ENCODE results near the gene SNN. TPM values are rescaled to one million over a fixed set of nuclear protein-coding genes. Genes with fewer than 3 reads are reported as not detected.

The SNN gene
- total and polyA plus RNA-seq, 4 donors, result 58.1 to 223 (median 140) TPM

GRCh38 chr16:11665071-11665491 lies 3.2 kb upstream of the SNN start:
- no peaks in the 10 kb centered on the region for H3K9me3 ChIP-seq (ENCODE audit: control insufficient read depth, insufficient read depth, low read length)
- DNase-seq (ENCODE audit: low read depth in 4 of 6, low spot score in 6 of 6), result no peak
- H3K4me3 ChIP-seq (ENCODE audit: low read depth, low read length), result no peak overlapping the region
- H3K36me3 ChIP-seq (ENCODE audit: control insufficient read depth, insufficient read depth, low read length), result peaks cover 1% of the 10 kb centered on the region
- peaks cover 17% of the 10 kb centered on the region for H3K4me1 ChIP-seq (ENCODE audit: control insufficient read depth, insufficient read depth, low read length)
- H3K27ac ChIP-seq (ENCODE audit: low read depth, low read length), result no peak overlapping the region
- WGBS (ENCODE audit: insufficient coverage), result 54% methylated on average over 7 of the region's 11 CpGs
- no peaks in the 10 kb centered on the region for H3K27me3 ChIP-seq (ENCODE audit: control insufficient read depth, insufficient read depth, low read length)

DNA sequence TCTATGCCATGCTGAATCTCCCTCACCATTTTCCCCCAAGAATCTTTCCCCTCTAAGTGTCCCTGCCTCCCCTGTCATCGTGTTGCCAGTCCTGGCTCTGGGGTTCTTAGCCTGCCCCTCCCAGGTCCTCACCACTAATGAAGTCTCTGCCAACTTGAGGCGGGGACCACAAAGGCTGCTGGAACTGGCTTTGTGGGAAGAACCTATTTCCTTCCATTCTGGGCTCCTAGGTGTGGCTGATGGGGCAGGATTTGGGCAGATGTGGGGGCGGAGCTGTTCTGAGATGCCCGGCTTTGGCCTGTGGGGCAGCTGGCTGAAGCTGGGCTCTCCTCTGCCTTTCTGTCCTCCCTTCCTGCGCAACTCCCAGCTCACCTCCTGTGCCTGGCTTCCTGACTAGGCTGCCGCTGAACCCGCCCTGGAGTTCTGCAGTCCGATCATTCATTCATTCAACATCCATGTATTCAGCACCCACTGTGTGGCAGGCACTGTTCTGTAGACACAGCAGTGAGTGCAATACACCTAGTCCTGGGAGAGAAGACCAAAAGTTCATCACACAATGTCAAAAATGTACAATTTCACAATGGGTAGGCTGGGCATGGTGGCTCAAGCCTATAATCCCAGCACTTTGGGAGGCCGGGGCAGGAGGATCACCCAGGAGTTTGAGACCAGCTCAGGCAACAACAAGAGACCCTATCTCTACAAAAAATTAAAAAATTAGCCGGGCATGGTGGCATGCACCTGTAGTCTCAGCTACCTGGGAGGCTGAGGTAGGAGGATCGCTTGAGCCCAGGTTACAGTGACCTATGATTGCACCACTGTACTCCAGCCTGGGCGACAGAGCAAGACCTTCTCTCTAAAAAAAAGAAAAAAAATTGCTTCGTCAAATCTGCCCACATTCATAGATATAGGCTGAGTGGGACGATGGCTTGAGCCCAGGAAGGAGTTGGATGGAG lies 1.9 kb upstream of the SNN start:
- 81% methylated on average over 9 of the region's 14 CpGs for WGBS (ENCODE audit: insufficient coverage)
- no peak overlapping the region for H3K4me3 ChIP-seq (ENCODE audit: low read depth, low read length)
- DNase-seq (ENCODE audit: low read depth in 4 of 6, low spot score in 6 of 6), result no peak
- no peak overlapping the region for H3K27ac ChIP-seq (ENCODE audit: low read depth, low read length)
- H3K9me3 ChIP-seq (ENCODE audit: control insufficient read depth, insufficient read depth, low read length), result no peaks in the 10 kb centered on the region
- peaks cover 30% of the 10 kb centered on the region for H3K4me1 ChIP-seq (ENCODE audit: control insufficient read depth, insufficient read depth, low read length)
- H3K36me3 ChIP-seq (ENCODE audit: control insufficient read depth, insufficient read depth, low read length), result peaks cover 13% of the 10 kb centered on the region
- no peaks in the 10 kb centered on the region for H3K27me3 ChIP-seq (ENCODE audit: control insufficient read depth, insufficient read depth, low read length)

DNA sequence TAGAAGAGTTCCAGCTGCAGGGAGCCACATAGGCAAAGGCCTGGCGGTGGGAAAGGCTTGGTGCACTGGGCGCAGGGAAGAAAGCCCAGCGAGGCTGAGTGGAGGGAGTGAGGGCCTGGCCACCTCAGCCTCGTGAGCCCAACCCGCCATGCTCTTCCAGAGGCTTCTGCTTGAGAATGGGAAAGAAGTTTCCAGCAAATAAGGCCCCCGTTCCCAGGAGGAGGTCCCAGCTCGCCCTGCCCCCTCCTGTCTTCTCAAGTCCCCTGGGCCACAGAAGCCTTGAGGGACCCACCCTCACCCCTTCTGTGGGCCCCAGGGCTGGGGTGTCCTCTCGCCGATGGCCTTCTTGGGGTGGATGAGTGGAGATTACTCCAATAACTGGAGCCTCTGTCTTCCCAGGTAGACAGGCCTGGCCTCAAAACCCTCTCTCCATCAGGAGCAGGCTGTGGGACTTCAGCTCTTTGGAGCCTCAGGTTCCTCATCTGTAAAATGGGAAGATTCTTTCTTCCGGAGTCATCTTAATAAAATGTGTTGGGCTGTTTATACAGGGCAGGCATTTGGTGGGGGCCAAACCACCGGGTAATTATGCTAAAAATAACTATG lies 933 bp upstream of the SNN start:
- WGBS (ENCODE audit: insufficient coverage), result 83% methylated on average over 7 of the region's 11 CpGs
- no peak for DNase-seq (ENCODE audit: low read depth in 4 of 6, low spot score in 6 of 6)
- Histone ChIP-seq H3K27me3 (ENCODE audit: control insufficient read depth, insufficient read depth, low read length) (no peaks in the 10 kb centered on the region), H3K4me3 (ENCODE audit: low read depth, low read length) (peak overlapping the region; percentile 51), H3K9me3 (ENCODE audit: control insufficient read depth, insufficient read depth, low read length) (no peaks in the 10 kb centered on the region), H3K36me3 (ENCODE audit: control insufficient read depth, insufficient read depth, low read length) (peaks cover 22% of the 10 kb centered on the region), H3K27ac (ENCODE audit: low read depth, low read length) (no peak overlapping the region), H3K4me1 (ENCODE audit: control insufficient read depth, insufficient read depth, low read length) (peaks cover 39% of the 10 kb centered on the region)

DNA sequence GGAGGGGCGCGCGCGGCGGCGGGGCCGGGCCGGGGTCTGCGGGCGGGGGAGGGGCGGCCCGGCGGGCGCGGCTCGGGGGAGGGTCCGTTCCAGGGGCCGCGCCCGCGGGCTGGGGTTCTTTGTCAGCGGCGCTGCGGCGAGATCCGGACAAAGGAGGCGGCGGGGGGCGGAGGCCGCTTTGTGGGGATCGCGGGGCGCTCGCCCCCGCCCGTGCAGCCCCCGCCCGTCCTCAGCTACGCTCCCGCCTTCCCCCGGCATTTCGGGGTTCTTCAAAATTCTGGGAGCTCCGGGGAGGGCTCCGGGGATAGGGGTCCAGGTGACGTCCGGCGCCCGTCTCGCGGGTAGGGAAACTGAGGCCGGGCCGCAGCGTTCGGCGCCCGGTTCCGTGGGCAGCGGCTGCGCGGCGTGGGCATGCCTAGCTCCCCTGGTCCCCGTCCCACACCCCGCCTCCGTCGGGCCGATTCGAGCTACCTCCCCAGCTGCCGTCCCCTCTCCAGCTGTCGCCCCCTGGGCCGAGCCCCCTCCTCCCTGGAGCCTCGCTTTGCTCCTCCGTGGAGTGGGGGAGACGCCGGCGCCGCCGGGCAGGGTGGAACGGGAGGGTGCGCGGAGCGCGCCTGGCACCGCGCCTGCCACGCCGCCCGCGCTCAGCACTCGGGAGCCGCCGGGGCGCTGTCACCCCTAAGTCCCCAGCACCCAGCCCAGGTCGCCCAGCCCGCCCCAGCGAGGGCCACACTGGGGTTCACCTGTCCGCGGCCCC lies 546 bp downstream of the SNN start:
- peak in 2 of 6 donors; percentile 53 to 67 for DNase-seq (ENCODE audit: low read depth in 4 of 6, low spot score in 6 of 6)
- under 1% methylated on average over 97 of the region's 97 CpGs for WGBS (ENCODE audit: insufficient coverage)
- peak overlapping the region; percentile 58 for H3K4me3 ChIP-seq (ENCODE audit: low read depth, low read length)
- no peaks in the 10 kb centered on the region for H3K27me3 ChIP-seq (ENCODE audit: control insufficient read depth, insufficient read depth, low read length)
- H3K36me3 ChIP-seq (ENCODE audit: control insufficient read depth, insufficient read depth, low read length), result peaks cover 37% of the 10 kb centered on the region
- H3K9me3 ChIP-seq (ENCODE audit: control insufficient read depth, insufficient read depth, low read length), result no peaks in the 10 kb centered on the region
- H3K27ac ChIP-seq (ENCODE audit: low read depth, low read length), result peak overlapping the region; percentile 52
- H3K4me1 ChIP-seq (ENCODE audit: control insufficient read depth, insufficient read depth, low read length), result peaks cover 54% of the 10 kb centered on the region

GRCh38 chr16:11669380-11670146 lies 1.3 kb downstream of the SNN start:
- Histone ChIP-seq H3K9me3 (ENCODE audit: control insufficient read depth, insufficient read depth, low read length) (no peaks in the 10 kb centered on the region), H3K4me1 (ENCODE audit: control insufficient read depth, insufficient read depth, low read length) (peaks cover 62% of the 10 kb centered on the region), H3K27me3 (ENCODE audit: control insufficient read depth, insufficient read depth, low read length) (no peaks in the 10 kb centered on the region), H3K27ac (ENCODE audit: low read depth, low read length) (peak overlapping the region; percentile 52), H3K36me3 (ENCODE audit: control insufficient read depth, insufficient read depth, low read length) (peaks cover 45% of the 10 kb centered on the region), H3K4me3 (ENCODE audit: low read depth, low read length) (peak overlapping the region; percentile 58)
- peak in 1 of 6 donors; percentile 42 for DNase-seq (ENCODE audit: low read depth in 4 of 6, low spot score in 6 of 6)
- 18% methylated on average over 20 of the region's 22 CpGs for WGBS (ENCODE audit: insufficient coverage)

DNA sequence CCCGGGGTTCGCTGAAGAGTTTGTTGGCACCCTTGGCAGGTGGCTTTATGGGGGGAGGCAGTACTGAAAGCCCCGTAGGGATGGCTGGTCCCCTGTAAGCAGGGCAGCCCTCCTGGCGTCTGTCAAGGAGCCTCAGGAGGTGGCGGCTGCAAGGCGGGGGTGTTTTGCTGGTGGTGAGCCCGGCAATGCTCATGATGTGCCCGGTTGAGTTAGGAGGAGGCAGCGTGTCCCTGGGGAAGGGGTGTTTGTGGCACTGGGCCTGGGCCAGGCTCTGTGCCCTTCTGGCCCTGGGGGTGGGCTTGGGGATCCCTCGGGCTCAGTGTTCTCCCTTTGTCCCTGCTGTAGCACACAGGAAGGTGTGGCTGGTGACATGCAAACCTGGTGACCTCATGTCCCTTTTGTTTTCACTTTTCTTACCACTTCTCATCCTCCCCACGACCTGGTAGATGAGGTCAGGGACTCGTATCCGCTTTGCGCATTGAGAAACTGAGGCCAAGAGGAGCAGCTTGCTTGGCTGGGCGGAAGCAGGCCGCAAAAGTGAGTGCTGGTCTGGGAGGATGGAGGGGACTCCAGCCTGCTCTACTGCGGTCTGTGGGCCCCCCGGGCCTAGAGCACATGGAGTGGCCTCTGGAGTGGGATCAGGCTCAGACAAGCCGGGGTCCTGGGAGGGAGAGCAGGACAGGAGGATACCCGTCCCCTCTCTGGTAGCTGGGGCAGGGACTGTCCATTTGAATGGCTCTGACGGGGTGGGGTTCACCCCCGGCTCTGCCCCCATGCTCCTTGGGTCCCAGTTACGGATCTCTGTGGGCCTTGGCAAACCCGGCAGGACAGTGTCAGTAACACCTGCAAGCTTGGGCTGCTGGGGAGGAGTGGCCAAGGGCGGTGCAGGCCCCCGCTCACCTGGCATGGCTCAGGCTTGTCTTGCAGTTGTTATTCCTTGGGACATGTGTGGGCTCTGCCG lies 2.2 kb downstream of the SNN start:
- H3K4me3 ChIP-seq (ENCODE audit: low read depth, low read length), result peak overlapping the region; percentile 58
- no peaks in the 10 kb centered on the region for H3K9me3 ChIP-seq (ENCODE audit: control insufficient read depth, insufficient read depth, low read length)
- WGBS (ENCODE audit: insufficient coverage), result 49% methylated on average over 22 of the region's 27 CpGs
- H3K4me1 ChIP-seq (ENCODE audit: control insufficient read depth, insufficient read depth, low read length), result peaks cover 71% of the 10 kb centered on the region
- peaks cover 49% of the 10 kb centered on the region for H3K36me3 ChIP-seq (ENCODE audit: control insufficient read depth, insufficient read depth, low read length)
- peak overlapping the region; percentile 52 for H3K27ac ChIP-seq (ENCODE audit: low read depth, low read length)
- no peaks in the 10 kb centered on the region for H3K27me3 ChIP-seq (ENCODE audit: control insufficient read depth, insufficient read depth, low read length)
- DNase-seq (ENCODE audit: low read depth in 4 of 6, low spot score in 6 of 6), result no peak

GRCh38 chr16:11671271-11671670 lies 3.0 kb downstream of the SNN start:
- 100% methylated on average over 2 of the region's 2 CpGs for whole genome bisulfite sequencing (ENCODE audit: insufficient coverage)
- no peak overlapping the region for H3K27ac ChIP-seq (ENCODE audit: low read depth, low read length)
- H3K27me3 ChIP-seq (ENCODE audit: control insufficient read depth, insufficient read depth, low read length), result no peaks in the 10 kb centered on the region
- no peaks in the 10 kb centered on the region for H3K9me3 ChIP-seq (ENCODE audit: control insufficient read depth, insufficient read depth, low read length)
- peaks cover 57% of the 10 kb centered on the region for H3K36me3 ChIP-seq (ENCODE audit: control insufficient read depth, insufficient read depth, low read length)
- H3K4me3 ChIP-seq (ENCODE audit: low read depth, low read length), result no peak overlapping the region
- DNase-seq (ENCODE audit: low read depth in 4 of 6, low spot score in 6 of 6), result no peak
- H3K4me1 ChIP-seq (ENCODE audit: control insufficient read depth, insufficient read depth, low read length), result peaks cover 78% of the 10 kb centered on the region

DNA sequence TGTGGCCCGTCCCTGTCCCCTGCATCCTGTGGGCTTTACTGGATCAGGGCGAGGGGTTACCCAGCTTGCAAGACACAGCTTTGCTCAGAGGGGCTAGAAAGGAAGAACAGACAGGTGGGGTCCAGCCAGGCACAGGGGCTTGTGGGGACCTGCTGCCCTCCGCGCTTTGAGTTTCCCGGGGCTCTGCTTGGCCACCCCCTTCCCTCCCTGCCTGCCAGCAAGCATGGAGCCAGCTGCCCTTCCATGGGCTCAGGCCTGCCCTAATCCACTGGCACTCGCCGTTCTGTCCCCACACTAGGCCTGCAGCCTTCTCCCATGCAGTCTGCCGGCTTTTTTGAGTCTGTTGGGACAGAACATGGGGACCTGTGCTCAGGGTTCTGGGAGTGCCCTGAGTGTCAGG lies 3.4 kb downstream of the SNN start:
- no peaks in the 10 kb centered on the region for H3K27me3 ChIP-seq (ENCODE audit: control insufficient read depth, insufficient read depth, low read length)
- H3K4me1 ChIP-seq (ENCODE audit: control insufficient read depth, insufficient read depth, low read length), result peaks cover 78% of the 10 kb centered on the region
- no peak for DNase-seq (ENCODE audit: low read depth in 4 of 6, low spot score in 6 of 6)
- WGBS (ENCODE audit: insufficient coverage), result 65% methylated on average over 6 of the region's 8 CpGs
- no peak overlapping the region for H3K27ac ChIP-seq (ENCODE audit: low read depth, low read length)
- H3K4me3 ChIP-seq (ENCODE audit: low read depth, low read length), result no peak overlapping the region
- H3K36me3 ChIP-seq (ENCODE audit: control insufficient read depth, insufficient read depth, low read length), result peaks cover 61% of the 10 kb centered on the region
- H3K9me3 ChIP-seq (ENCODE audit: control insufficient read depth, insufficient read depth, low read length), result no peaks in the 10 kb centered on the region
